GM12878 (cell line): ENCODE results near the gene OPTC. TPM values are rescaled to one million over a fixed set of nuclear protein-coding genes. Genes with fewer than 3 reads are reported as not detected.

Source experiments
- ATAC-seq: fragments of 200-7000 bp; cut with Tn5 transposase; 3 replicates; pipeline ENCODE4 v1.9.1; 2020; ENCODE audit warnings: mild to moderate bottlenecking, moderate library complexity
- BruUV-seq: library from RNA; stranded (reverse); fragments of 400-500 nt; replicated peaks from 2 replicates; lab custom pipeline; 2021; lab: Mats Ljungman, UMichigan
- CTCF ChIA-PET: fragments of 300-600 bp; sonication (Branson Sonifier 250); formaldehyde crosslinking; extraction: SDS; loops from one replicate; lab custom pipeline; 2021; ENCODE audit warnings: inconsistent platforms; lab: Yijun Ruan, JAX
- POLR2A ChIA-PET: fragments of 350-600 bp; formaldehyde crosslinking; extraction: SDS; loops from one replicate; lab custom pipeline; 2021; ENCODE audit warnings: inconsistent platforms; lab: Charles Lee
- RAD21 ChIA-PET: fragments of 300-600 bp; sonication (Branson Sonifier 250); formaldehyde crosslinking; loops from one replicate; lab custom pipeline; 2023; ENCODE audit warnings: antibody characterized with exemption; ENCODE audit not compliant: unreplicated experiment; lab: Charles Lee
- SMC1A ChIA-PET: fragments of 300-600 bp; sonication (Branson Sonifier 250); formaldehyde crosslinking; loops from one replicate; lab custom pipeline; 2023; ENCODE audit not compliant: unreplicated experiment, uncharacterized antibody; lab: Charles Lee
- DNase-seq: peaks from one replicate; pipeline ENCODE4 v3.0.0-alpha.2; 2011; ENCODE audit warnings: low read depth, low spot score
- FAIRE-seq: peaks from 3 replicates; lab custom pipeline; 2011; peaks lifted over from hg19 to GRCh38; lab: Jason Lieb, UNC
- H2AFZ ChIP-seq: 2 replicates; pipeline ENCODE4 v1.6.0; 2011; ENCODE audit warnings: low read depth, low read length, control low read depth; ENCODE audit not compliant: control insufficient read depth
- H3K27ac ChIP-seq: 2 replicates; pipeline ENCODE4 v1.5.1; 2011; ENCODE audit warnings: control low read depth; ENCODE audit not compliant: control insufficient read depth, insufficient read depth
- H3K27me3 ChIP-seq, 2 experiments: replicated peaks in 1 of 2; 2 replicates each; pipeline versions ENCODE4 v1.6.0 to v1.6.1; 2011; ENCODE audit warnings: low read length in 1 of 2; ENCODE audit not compliant: control insufficient read depth in 2 of 2, insufficient read depth in 2 of 2
- H3K36me3 ChIP-seq, 2 experiments: 2 replicates each; pipeline ENCODE4 v1.5.1; 2011; ENCODE audit warnings: low read length in 1 of 2; ENCODE audit not compliant: control insufficient read depth in 2 of 2, insufficient read depth in 2 of 2
- H3K4me1 ChIP-seq: 2 replicates; pipeline ENCODE4 v1.6.1; 2011; ENCODE audit warnings: mild to moderate bottlenecking, low read length, moderate library complexity, mixed read lengths; ENCODE audit not compliant: control insufficient read depth, insufficient read depth
- H3K4me2 ChIP-seq: 2 replicates; pipeline ENCODE4 v1.6.0; 2011; ENCODE audit warnings: control low read depth; ENCODE audit not compliant: control insufficient read depth, insufficient read depth
- H3K4me3 ChIP-seq: fragments of 200-600 bp; sonication (generic); 2 replicates; pipeline ENCODE4 v1.5.1; 2016
- H3K79me2 ChIP-seq: 2 replicates; pipeline ENCODE4 v1.6.0; 2011; ENCODE audit warnings: low read length; ENCODE audit not compliant: control insufficient read depth, insufficient read depth
- H3K9ac ChIP-seq: 2 replicates; pipeline ENCODE4 v1.8.0; 2011; ENCODE audit warnings: low read length, control low read depth, mixed read lengths; ENCODE audit not compliant: control insufficient read depth, insufficient read depth
- H3K9me3 ChIP-seq: replicated peaks from 3 replicates; pipeline ENCODE4 v1.5.1; 2011; ENCODE audit warnings: mild to moderate bottlenecking, low read length; ENCODE audit not compliant: control insufficient read depth, insufficient read depth
- H4K20me1 ChIP-seq: 2 replicates; pipeline ENCODE4 v1.6.0; 2011; ENCODE audit not compliant: control insufficient read depth, insufficient read depth
- BACH1 ChIP-seq: fragments of 450-650 bp; IDR thresholded peaks from 2 replicates; pipeline ENCODE4 v1.6.1; 2017; ENCODE audit warnings: mild to moderate bottlenecking, borderline replicate concordance
- CBFB ChIP-seq: IDR thresholded peaks from 2 replicates; pipeline ENCODE4 v1.6.1; 2016; ENCODE audit warnings: antibody characterized with exemption, low read depth
- EED ChIP-seq: sonication (generic); IDR thresholded peaks from 2 replicates; pipeline ENCODE4 v1.6.1; 2016; ENCODE audit warnings: antibody characterized with exemption, low read depth
- EZH2 ChIP-seq: IDR thresholded peaks from 2 replicates; pipeline ENCODE4 v1.6.1; 2012; ENCODE audit warnings: low read depth, mild to moderate bottlenecking, control low read depth, inconsistent platforms, low read length, borderline replicate concordance; ENCODE audit not compliant: control insufficient read depth
- IKZF2 ChIP-seq, 2 experiments: fragments of 450-650 bp; IDR thresholded peaks; 2 replicates each; pipeline ENCODE4 v1.6.1; 2017; ENCODE audit warnings: mild to moderate bottlenecking in 2 of 2, moderate library complexity in 2 of 2
- JUND ChIP-seq: IDR thresholded peaks from 2 replicates; pipeline ENCODE4 v1.6.1; 2012; ENCODE audit warnings: low read depth, mild to moderate bottlenecking, low read length, improper control_type of control experiment, moderate library complexity
- MYB ChIP-seq: fragments of 150-350 bp; IDR thresholded peaks from 2 replicates; pipeline ENCODE4 v1.6.1; 2014; ENCODE audit warnings: mild to moderate bottlenecking, low read depth, low read length, borderline replicate concordance
- ZNF592 ChIP-seq: fragments of 450-650 bp; IDR thresholded peaks from 2 replicates; pipeline ENCODE4 v1.6.1; 2017; ENCODE audit warnings: mild to moderate bottlenecking, moderate library complexity
- ZZZ3 ChIP-seq: IDR thresholded peaks from 2 replicates; pipeline ENCODE4 v1.6.1; 2011; ENCODE audit warnings: low read depth; ENCODE audit not compliant: control insufficient read depth, insufficient read length
- WGBS: methylation state at CpG from one replicate; pipeline ENCODE4 v1.1.6; 2016; ENCODE audit warnings: low lambda C conversion rate; ENCODE audit not compliant: insufficient replicate concordance, insufficient coverage; ENCODE audit errors: missing lambda C conversion rate; 5-methylcytosine and 5-hydroxymethylcytosine counted together
- in situ Hi-C: fragments of 300-500 bp; cut with MboI; formaldehyde crosslinking; loops from 9 replicates; pipeline ENCODE4 v1.14.3; 2018; ENCODE audit warnings: mixed read lengths
- intact Hi-C: fragments of 100-400 bp; cut with micrococcal nuclease; formaldehyde crosslinking; loops from one replicate; pipeline ENCODE4 v1.14.2; 2022; ENCODE audit not compliant: unreplicated experiment
- polyA plus RNA-seq, 11 experiments: library from polyadenylated mRNA; depleted of rRNA in 4 of 11; unstranded in 6 of 11; stranded (reverse) in 5 of 11; fragments of >200 nt; fragmentation: Nextera tagmentation in 4 of 11; fragmentation: Illumina TruSeq in 1 of 11; extraction: Ambion mirVana in 4 of 11; extraction: Trizol in 1 of 11; gene quantifications; 1 replicate in 1 of 11; 2 replicates in 10 of 11; pipeline versions ENCODE4 v1.2.1 to v1.2.3, GENCODE V29; 2011 to 2016; ENCODE audit warnings: inconsistent platforms in 2 of 11, missing spikeins in 2 of 11, low read depth in 1 of 11
- total RNA-seq, 4 experiments: library from RNA; depleted of rRNA in 3 of 4; stranded (reverse); fragments of >200 nt in 3 of 4; fragmentation: Illumina TruSeq in 1 of 4; extraction: Trizol in 1 of 4; gene quantifications; 2 replicates each; pipeline versions ENCODE4 v1.2.1 to v1.2.3, GENCODE V29; 2013 to 2021

Gene OPTC
- total and polyA plus RNA-seq, 10 of the 15 experiments (the other 5 are each of a cell fraction or from before 2014, with no cell fraction given): not detected

- no peaks in the 10 kb centered on the region for H3K79me2 ChIP-seq
- ChIA-PET SMC1A (no interaction called here), RAD21 (no interaction called here)
- H3K4me3 ChIP-seq: no peak overlapping the region
- no peak for FAIRE-seq
- ATAC-seq: no peak
- no peak for DNase-seq
- BruUV-seq: no TSS peak
- H2AFZ ChIP-seq: no peak overlapping the region
- H3K27ac ChIP-seq: no peak overlapping the region
- TF ChIP-seq BACH1 (no peak), ZZZ3 (no peak), CBFB (no peak), EZH2 (no peak), IKZF2 (IDR thresholded peaks at IDR 0.05) (no peak), MYB (no peak), JUND (no peak), EED (no peak), ZNF592 (no peak)
- TF ChIP-seq, all 136 proteins: peak for 0
- H3K9me3 ChIP-seq: no peaks in the 10 kb centered on the region
- H4K20me1 ChIP-seq: no peaks in the 10 kb centered on the region
- 28% methylated on average over 2 of the region's 2 CpGs for WGBS
- in situ Hi-C loops (no loop called here), intact Hi-C loops (no loop called here)
- H3K36me3 ChIP-seq: no peaks in the 10 kb centered on the region
- H3K27me3 ChIP-seq: peaks cover 0 to 2% of the 10 kb centered on the region in 2 experiments; a peak in 3 of 4 replicates
- H3K4me2 ChIP-seq: no peak overlapping the region
- ChIA-PET POLR2A (no interaction called here), CTCF (interaction anchor here (0.9 kb wide), 1 partner anchor 22 kb away, joined by 3 read pairs; no protein-coding TSS in a partner anchor)
- no peaks in the 10 kb centered on the region for H3K4me1 ChIP-seq
- H3K9ac ChIP-seq: no peak overlapping the region
These were observed 42.6 kb downstream of the OPTC start for GRCh38 chr1:203536575-203536974.
